Measurements from ENCODE around the gene NUAK1.
A peak's percentile ranks its signal among the peaks of the same experiment; 100 is the strongest.

Gene NUAK1

GRCh38 chr12:106136263-106136662 lies 2.5 kb downstream of the NUAK1 start:
- Histone ChIP-seq H4K20me1 (ENCODE audit: insufficient read depth) (0 out of 2 replicates have a peak, but pooled peaks cover 5% of the 10 kb centered on the region), H3K27me3 (ENCODE audit: insufficient read depth, low read depth) (no peaks in the 10 kb centered on the region), H2AFZ (ENCODE audit: low read depth) (no peak overlapping the region), H3K4me3 (IDR thresholded peaks at IDR 0.05; ENCODE audit: insufficient read depth, low read depth, low read length) (no peak overlapping the region), H3K4me2 (peak overlapping the region; percentile 91), H3K4me1 (ENCODE audit: low read depth, poor library complexity, severe bottlenecking) (peaks cover 37% of the 10 kb centered on the region), H3K36me3 (ENCODE audit: insufficient read depth) (no peaks in the 10 kb centered on the region), H3K9ac (no peak overlapping the region), H3K79me2 (ENCODE audit: insufficient read depth, low read depth) (peaks cover 85% of the 10 kb centered on the region), H3K27ac (no peak overlapping the region)
- peak; percentile 83 for TF ChIP-seq CTCF (conservative IDR thresholded peaks at IDR 0.05; ENCODE audit: low read depth, low read length)

GRCh38 chr12:106135781-106136180 lies 3.0 kb downstream of the NUAK1 start:
- H3K4me1 ChIP-seq (ENCODE audit: low read depth, poor library complexity, severe bottlenecking): peaks cover 32% of the 10 kb centered on the region
- 0 out of 2 replicates have a peak, but pooled peaks cover 5% of the 10 kb centered on the region for H4K20me1 ChIP-seq (ENCODE audit: insufficient read depth)
- no peaks in the 10 kb centered on the region for H3K36me3 ChIP-seq (ENCODE audit: insufficient read depth)
- H3K4me2 ChIP-seq: peak overlapping the region; percentile 91
- H3K4me3 ChIP-seq (IDR thresholded peaks at IDR 0.05; ENCODE audit: insufficient read depth, low read depth, low read length): no peak overlapping the region
- peaks cover 85% of the 10 kb centered on the region for H3K79me2 ChIP-seq (ENCODE audit: insufficient read depth, low read depth)
- no peak overlapping the region for H2AFZ ChIP-seq (ENCODE audit: low read depth)
- H3K9ac ChIP-seq: no peak overlapping the region
- H3K27me3 ChIP-seq (ENCODE audit: insufficient read depth, low read depth): no peaks in the 10 kb centered on the region
- TF ChIP-seq CTCF (conservative IDR thresholded peaks at IDR 0.05; ENCODE audit: low read depth, low read length): no peak
- no peak overlapping the region for H3K27ac ChIP-seq

- TF ChIP-seq CTCF (conservative IDR thresholded peaks at IDR 0.05; ENCODE audit: low read depth, low read length): no peak
- Histone ChIP-seq H3K27ac (no peak overlapping the region), H2AFZ (ENCODE audit: low read depth) (no peak overlapping the region), H3K4me2 (peak overlapping the region; percentile 91; the same call in 1 of the 2 replicates), H3K27me3 (ENCODE audit: insufficient read depth, low read depth) (no peaks in the 10 kb centered on the region), H3K4me3 (IDR thresholded peaks at IDR 0.05; ENCODE audit: insufficient read depth, low read depth, low read length) (no peak overlapping the region), H3K9ac (no peak overlapping the region), H4K20me1 (ENCODE audit: insufficient read depth) (0 out of 2 replicates have a peak, but pooled peaks cover 5% of the 10 kb centered on the region), H3K36me3 (ENCODE audit: insufficient read depth) (no peaks in the 10 kb centered on the region), H3K79me2 (ENCODE audit: insufficient read depth, low read depth) (peaks cover 79% of the 10 kb centered on the region), H3K4me1 (ENCODE audit: low read depth, poor library complexity, severe bottlenecking) (peaks cover 28% of the 10 kb centered on the region)
Measured at GRCh38 chr12:106135075-106135474, 3.7 kb downstream of the NUAK1 start.

- no peaks in the 10 kb centered on the region for H3K36me3 ChIP-seq (ENCODE audit: insufficient read depth)
- 0 out of 2 replicates have a peak, but pooled peaks cover 5% of the 10 kb centered on the region for H4K20me1 ChIP-seq (ENCODE audit: insufficient read depth)
- no peak overlapping the region for H3K4me2 ChIP-seq
- H3K9ac ChIP-seq: no peak overlapping the region
- H3K27me3 ChIP-seq (ENCODE audit: insufficient read depth, low read depth): no peaks in the 10 kb centered on the region
- H2AFZ ChIP-seq (ENCODE audit: low read depth): no peak overlapping the region
- TF ChIP-seq CTCF (conservative IDR thresholded peaks at IDR 0.05; ENCODE audit: low read depth, low read length): no peak
- H3K79me2 ChIP-seq (ENCODE audit: insufficient read depth, low read depth): peaks cover 72% of the 10 kb centered on the region
- no peak overlapping the region for H3K27ac ChIP-seq
- peaks cover 28% of the 10 kb centered on the region for H3K4me1 ChIP-seq (ENCODE audit: low read depth, poor library complexity, severe bottlenecking)
- no peak overlapping the region for H3K4me3 ChIP-seq (IDR thresholded peaks at IDR 0.05; ENCODE audit: insufficient read depth, low read depth, low read length)
Measured at GRCh38 chr12:106134294-106134949, 4.3 kb downstream of the NUAK1 start.

All from KMS-11 (cell line).